Measurements from ENCODE around the gene SCN2B.

GRCh38 chr11:118151431-118151830, 25.0 kb downstream of the SCN2B start:
- no peak for TF ChIP-seq NFE2L2 (IDR thresholded peaks at IDR 0.05; ENCODE audit: low read depth, low read length)
- no peak for TF ChIP-seq CTCF (conservative IDR thresholded peaks at IDR 0.05; ENCODE audit: low read depth, low read length)
- TF ChIP-seq RAD21 (IDR thresholded peaks at IDR 0.05; ENCODE audit: low read length), result no peak
- TF ChIP-seq RCOR1 (IDR thresholded peaks at IDR 0.05; ENCODE audit: insufficient replicate concordance, low read length), result no peak
- TF ChIP-seq FOS (IDR thresholded peaks at IDR 0.05; ENCODE audit: low read depth, low read length), result no peak
- no peak for TF ChIP-seq POLR2A (IDR thresholded peaks at IDR 0.05; ENCODE audit: low read depth, low read length)
- TF ChIP-seq MAZ (IDR thresholded peaks at IDR 0.05; ENCODE audit: borderline replicate concordance, low read depth, low read length), result no peak
- no peak for TF ChIP-seq SMC3 (IDR thresholded peaks at IDR 0.05; ENCODE audit: low read depth, low read length)
- no peak for TF ChIP-seq MXI1 (IDR thresholded peaks at IDR 0.05; ENCODE audit: borderline replicate concordance, low read depth, low read length)
- TF ChIP-seq, protein P1, sequence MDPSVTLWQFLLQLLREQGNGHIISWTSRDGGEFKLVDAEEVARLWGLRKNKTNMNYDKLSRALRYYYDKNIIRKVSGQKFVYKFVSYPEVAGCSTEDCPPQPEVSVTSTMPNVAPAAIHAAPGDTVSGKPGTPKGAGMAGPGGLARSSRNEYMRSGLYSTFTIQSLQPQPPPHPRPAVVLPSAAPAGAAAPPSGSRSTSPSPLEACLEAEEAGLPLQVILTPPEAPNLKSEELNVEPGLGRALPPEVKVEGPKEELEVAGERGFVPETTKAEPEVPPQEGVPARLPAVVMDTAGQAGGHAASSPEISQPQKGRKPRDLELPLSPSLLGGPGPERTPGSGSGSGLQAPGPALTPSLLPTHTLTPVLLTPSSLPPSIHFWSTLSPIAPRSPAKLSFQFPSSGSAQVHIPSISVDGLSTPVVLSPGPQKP (IDR thresholded peaks at IDR 0.05; ENCODE audit: borderline replicate concordance, low read depth, low read length), result no peak
- TF ChIP-seq, protein P2, sequence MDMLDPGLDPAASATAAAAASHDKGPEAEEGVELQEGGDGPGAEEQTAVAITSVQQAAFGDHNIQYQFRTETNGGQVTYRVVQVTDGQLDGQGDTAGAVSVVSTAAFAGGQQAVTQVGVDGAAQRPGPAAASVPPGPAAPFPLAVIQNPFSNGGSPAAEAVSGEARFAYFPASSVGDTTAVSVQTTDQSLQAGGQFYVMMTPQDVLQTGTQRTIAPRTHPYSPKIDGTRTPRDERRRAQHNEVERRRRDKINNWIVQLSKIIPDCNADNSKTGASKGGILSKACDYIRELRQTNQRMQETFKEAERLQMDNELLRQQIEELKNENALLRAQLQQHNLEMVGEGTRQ (IDR thresholded peaks at IDR 0.05; ENCODE audit: low read depth, low read length), result no peak
- TF ChIP-seq RFX5 (IDR thresholded peaks at IDR 0.05; ENCODE audit: low read depth, low read length), result no peak
- no peak for TF ChIP-seq CHD1 (IDR thresholded peaks at IDR 0.05; ENCODE audit: low read depth, low read length)
- no peak for TF ChIP-seq BHLHE40 (IDR thresholded peaks at IDR 0.05; ENCODE audit: low read depth, low read length)

Data from IMR-90 (cell line).